GM21360 (cell line): Measurements from ENCODE around the gene KLHL7.
A peak's percentile ranks its signal among the peaks of the same experiment; 100 is the strongest.
"Not testable (repeated sequence)": the region's sequence is repeated elsewhere in the genome, so short reads cannot be mapped to it uniquely, and the experiment has no call there.

Source experiments
- ATAC-seq: cut with Tn5 transposase; IDR thresholded peaks from one replicate; pipeline ENCODE4 v1.9.1; 2021; ENCODE audit warnings: mild to moderate bottlenecking, moderate library complexity; ENCODE audit not compliant: unreplicated experiment

Gene KLHL7

GRCh38 chr7:23168111-23168885, 62.7 kb downstream of the KLHL7 start:
- ATAC-seq, result no peak

- ATAC-seq, result no peak
Observed at GRCh38 chr7:23175938-23176337, 70.4 kb downstream of the KLHL7 start.

- peak; percentile 94 for ATAC-seq
Observed at GRCh38 chr7:23181684-23182553, 76.3 kb downstream of the KLHL7 start, which contains the start of gene NUP42. NUP42 (plus strand) TSS chr7:23182048; CDS start chr7:23182086, 38 bp downstream.

GRCh38 chr7:23183279-23184012, 77.9 kb downstream of the KLHL7 start:
- ATAC-seq, result no peak

GRCh38 chr7:23184291-23184690, 78.7 kb downstream of the KLHL7 start:
- no peak for ATAC-seq

DNA sequence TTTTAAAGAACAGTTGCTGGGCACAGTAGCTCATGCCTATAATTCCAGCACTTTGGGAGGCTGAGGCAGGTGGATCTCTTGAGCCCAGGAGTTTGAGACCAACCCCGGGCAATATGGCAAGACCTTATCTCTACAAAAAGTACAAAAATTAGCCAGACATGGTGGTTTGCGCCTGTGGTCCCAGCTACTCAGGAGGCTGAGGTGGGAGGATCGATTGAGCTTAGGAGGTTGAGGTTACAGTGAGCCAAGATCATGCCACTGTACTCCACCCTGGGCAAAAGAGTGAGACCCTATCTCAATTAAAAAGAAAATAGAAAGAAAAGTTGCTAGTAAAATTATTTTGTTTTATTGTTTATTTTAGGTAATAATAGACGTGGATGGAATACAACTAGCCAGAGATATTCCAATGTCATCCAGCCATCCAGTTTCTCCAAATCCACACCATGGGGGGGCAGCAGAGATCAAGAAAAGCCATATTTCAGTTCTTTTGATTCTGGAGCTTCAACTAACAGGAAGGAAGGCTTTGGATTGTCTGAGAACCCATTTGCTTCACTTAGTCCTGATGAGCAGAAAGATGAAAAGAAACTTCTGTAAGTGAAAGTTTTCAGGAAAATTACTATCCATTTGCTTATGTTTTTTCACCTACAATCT, 79.2 kb downstream of the KLHL7 start:
- ATAC-seq, result no peak

DNA sequence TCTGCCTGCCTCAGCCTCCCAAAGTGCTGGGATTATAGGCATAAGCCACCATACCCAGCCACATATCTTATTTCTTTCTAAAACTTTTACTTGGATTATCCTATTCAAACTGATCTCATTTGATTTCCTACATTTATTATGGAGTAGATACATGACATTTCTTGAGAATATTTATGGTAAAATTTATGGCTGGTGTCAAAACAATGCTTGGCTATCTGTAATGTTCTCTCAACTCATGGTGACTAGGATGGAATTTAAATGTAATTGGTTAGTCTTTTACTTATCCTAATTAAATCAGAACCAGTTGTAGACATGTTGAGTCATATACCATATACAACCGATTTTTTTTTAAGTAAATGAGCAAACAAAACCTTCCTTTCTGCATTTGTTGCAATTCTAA, 80.4 kb downstream of the KLHL7 start:
- no peak for ATAC-seq

- ATAC-seq, result no peak
Observed at GRCh38 chr7:23191022-23191421, 85.4 kb downstream of the KLHL7 start.

DNA sequence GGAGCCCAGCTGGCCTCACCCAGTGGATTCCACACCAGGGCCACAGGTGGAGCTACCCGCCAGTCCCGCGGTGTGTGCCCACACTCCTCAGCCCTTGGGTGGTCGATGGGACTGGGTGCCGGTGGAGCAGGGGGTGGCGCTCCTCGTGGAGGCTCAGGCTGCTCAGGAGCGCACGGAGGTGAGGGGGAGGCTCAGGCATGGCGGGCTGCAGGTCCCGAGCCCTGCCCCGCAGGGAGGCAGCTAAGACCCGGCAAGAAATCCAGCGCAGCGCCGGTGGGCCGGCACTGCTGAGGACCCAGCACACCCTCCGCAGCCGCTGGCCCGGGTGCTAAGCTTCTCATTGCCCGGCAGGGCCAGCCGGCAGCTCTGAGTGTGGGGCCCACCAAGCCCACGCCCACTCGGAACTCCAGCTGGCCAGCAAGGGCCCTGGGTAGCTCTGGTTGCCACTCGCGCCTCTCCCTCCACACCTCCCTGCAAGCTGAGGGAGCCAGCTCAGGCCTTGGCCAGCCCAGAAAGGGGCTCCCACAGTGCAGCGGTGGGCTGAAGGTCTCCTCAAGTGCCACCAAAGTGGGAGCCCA, 88.2 kb downstream of the KLHL7 start:
- not testable (repeated sequence) for ATAC-seq

DNA sequence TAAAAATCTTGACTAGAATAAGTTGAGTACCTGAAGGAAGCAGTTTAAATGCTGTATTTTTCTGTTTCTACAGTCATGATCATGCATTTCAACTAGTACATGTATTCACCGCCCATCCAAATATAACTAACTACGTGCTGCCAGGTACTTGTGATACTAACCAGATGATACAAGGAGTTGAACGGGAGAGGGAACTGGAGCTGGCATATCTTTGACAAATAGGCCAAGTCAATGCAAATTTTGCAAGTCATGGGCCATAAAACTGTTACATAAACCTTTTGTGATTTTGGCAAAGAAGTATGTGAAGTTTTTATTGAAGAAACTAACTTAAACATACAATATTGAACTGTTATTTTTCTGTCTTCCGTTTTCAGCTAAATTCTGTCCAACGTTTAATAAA, 90.7 kb downstream of the KLHL7 start:
- ATAC-seq, result no peak

- ATAC-seq, result not testable (repeated sequence)
Observed at GRCh38 chr7:23197745-23198144, 92.2 kb downstream of the KLHL7 start.

GRCh38 chr7:23200331-23200730, 94.7 kb downstream of the KLHL7 start:
- no peak for ATAC-seq

DNA sequence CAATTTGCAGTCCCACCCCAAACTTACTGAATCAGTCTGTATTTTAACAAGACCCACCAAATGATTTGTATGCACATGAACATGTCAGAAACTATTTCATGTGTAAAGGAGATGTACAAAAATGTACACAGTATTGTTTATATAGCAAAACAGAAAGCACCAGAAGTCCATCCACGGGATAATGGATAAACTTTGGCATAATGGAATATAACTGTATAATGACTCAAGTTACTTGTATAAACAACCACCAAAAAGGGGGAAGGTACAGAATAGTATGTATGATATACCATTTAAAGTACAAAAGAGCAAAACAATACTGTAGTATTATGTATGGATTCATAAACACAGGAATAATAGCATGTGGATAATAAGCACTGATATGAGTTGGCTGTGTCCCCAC, 98.7 kb downstream of the KLHL7 start:
- ATAC-seq, result no peak

DNA sequence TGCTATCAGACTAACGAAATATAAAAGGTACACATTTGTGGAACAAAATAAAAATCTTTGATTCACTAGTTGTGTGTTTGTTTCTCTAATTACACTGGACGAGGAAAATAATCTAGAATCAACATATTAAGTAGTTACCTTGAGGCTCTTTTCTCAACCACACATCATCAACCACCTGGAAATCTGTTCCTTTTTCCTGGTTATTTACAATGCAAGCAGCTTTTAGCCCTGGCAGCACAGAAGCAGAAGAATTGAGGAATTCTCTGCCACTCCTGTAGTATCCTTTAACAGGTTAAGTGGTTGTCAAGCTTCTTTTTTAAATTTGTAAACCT, 100.0 kb downstream of the KLHL7 start:
- ATAC-seq, result no peak

- ATAC-seq, result no peak
Observed at GRCh38 chr7:23205909-23206767, 100.6 kb downstream of the KLHL7 start.

DNA sequence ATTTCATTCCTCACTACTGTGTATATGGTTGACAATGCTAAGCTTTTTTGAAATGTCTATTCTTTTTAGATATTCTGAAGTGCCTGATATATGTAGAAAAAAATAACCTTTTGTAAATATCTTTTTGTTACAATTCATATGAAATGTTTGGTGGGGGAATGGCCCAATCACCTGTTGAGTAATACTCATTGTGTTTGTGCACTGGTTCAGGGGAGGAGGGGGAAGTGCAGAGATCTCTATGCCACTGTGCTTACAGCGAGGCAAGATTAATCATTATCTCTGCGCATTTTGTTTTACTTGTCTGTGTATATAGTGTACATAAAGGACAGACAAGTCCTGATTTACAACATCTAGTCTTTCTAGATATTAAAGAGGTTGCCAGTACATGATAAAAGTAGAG, 101.4 kb downstream of the KLHL7 start:
- ATAC-seq, result no peak

DNA sequence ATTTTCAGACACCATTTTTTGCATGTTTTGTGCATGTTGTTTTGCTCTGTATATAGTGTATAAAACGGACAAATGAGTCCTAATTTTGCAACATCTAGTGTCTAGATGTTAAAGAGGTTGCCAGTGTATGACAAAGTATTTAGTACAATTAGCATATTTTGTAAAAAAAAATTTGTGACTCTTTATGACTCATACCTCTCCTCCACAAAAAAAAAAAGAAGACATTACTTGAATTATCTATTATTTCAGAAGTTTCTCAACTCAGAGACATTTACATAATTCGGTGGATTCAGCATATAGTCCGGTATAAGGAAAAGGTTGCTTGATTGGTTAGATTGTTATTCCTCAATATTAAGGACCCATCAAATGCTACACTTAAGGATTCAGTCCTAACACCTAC, 102.3 kb downstream of the KLHL7 start:
- no peak for ATAC-seq

DNA sequence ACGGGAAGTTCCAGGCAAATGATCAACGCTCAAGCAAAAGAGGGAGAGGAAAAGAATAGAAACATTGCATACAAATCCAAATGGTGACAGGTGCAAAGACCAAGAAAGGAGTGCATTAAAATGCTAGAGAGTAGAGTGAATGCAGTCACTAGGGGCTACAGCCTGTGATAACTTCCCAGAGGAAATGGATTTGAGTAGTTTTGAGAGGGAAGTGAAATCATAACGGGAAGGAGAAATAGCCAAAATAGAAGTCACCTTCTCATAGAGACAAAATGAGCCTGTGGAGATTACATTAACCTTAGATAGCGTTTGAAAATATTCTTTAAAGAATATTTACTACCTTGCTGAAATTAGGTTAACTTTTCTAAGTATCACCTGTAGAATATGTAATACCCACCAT, 102.7 kb downstream of the KLHL7 start:
- no peak for ATAC-seq

DNA sequence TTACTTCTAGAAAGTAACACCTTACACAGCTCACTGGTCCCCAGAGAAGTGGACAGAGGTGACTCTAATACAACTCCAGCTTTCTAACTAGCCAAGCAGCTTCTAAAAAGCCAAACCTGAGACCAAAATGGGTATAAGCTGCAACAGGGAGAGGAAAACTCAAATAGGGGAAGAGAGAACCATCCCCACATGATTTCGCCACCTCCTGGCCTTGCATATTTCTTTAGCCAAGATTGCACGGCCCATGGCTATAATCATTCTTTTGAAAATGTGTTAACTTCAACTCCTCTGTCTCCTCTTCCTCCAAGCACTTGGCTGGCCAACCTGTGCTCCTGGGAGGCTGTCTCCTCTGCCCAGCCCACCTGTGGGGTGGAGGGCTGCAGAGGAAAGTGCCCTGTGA, 104.9 kb downstream of the KLHL7 start:
- no peak for ATAC-seq

DNA sequence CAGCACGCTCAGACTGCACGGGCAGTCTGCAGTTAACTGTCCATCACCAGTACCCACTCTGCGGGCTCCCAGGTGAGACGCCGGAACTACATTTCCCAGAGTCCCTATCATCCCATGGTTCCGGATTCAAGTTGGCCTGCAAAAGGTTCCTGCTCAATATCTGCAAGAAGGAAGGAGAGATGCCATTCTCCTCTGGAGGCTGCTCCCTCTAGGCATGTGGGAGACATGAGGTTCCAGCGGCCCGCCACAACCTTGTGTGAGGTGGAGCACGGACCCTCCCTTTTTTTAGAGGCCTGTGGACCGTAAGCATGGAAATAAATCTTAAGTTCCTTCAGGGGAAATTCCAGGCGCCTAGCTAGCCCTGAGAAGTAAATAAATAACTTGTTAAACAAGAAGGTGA, 106.0 kb downstream of the KLHL7 start:
- no peak for ATAC-seq
